HG03469 (cell line): ENCODE data around the gene ZNF345.

Experiments
- ATAC-seq: cut with Tn5 transposase; IDR thresholded peaks from one replicate; pipeline ENCODE4 v1.9.1; 2021; ENCODE audit warnings: mild to moderate bottlenecking, moderate library complexity, moderate number of reproducible peaks; ENCODE audit not compliant: unreplicated experiment

ZNF345 gene

DNA sequence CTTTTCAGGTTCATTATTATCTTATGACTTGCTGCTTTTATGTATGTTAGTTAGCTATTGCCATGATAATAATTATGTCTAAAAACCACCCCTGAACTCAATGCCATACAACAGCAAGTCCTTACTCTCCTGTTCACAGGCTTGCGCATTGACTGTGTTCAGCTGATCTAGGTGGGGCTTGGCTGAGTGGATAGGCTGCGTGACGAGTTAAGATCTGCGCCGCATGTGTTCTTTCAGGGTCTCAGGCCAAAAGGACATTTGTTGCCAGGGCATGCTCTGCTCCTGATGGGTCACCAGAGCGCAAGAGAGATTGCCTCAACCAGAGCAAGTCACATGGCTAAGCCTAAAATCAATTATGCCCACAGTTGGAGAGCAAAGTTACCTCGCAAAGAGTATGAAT lies 66.3 kb downstream of the ZNF345 start:
- ATAC-seq: no peak

DNA sequence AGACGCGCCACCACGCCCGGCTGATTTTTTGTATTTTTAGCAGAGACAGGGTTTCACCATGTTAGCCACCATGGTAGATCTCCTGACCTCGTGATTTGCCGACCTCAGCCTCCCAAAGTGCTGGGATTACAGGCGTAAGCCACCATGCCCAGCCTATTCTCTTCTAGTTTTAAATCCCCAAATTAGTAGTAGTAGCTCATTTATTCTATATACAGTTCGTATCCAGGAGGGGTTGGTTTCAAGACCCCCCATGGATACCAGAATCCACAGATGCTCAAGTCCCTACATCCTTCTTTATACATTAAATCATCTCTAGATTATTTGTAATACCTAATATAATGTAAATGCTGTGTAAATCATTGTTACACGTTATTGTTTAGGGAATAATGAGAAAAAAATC lies 67.4 kb downstream of the ZNF345 start:
- no peak for ATAC-seq
